Renal cortex interstitium (tissue), 11 donors: ENCODE data around the gene HEMK1. TPM values are rescaled to one million over a fixed set of nuclear protein-coding genes. Genes with fewer than 3 reads are reported as not detected.

Source experiments
- DNase-seq, 11 donors: peaks; one replicate each; pipeline ENCODE4 v3.0.0-alpha.2; 2013; ENCODE audit warnings: low read depth in 9 of 11, low spot score in 4 of 11; ENCODE audit errors: extremely low read depth in 1 of 11
- polyA plus RNA-seq, 3 donors: library from polyadenylated mRNA; unstranded; fragments of 120-200 nt; gene quantifications; one replicate each; pipeline ENCODE4 v1.2.1, GENCODE V29; 2013; ENCODE audit not compliant: insufficient read length in 3 of 3

Gene HEMK1
- polyA plus RNA-seq, 3 donors: 21.9 to 34.0 (median 25.3) TPM

DNA sequence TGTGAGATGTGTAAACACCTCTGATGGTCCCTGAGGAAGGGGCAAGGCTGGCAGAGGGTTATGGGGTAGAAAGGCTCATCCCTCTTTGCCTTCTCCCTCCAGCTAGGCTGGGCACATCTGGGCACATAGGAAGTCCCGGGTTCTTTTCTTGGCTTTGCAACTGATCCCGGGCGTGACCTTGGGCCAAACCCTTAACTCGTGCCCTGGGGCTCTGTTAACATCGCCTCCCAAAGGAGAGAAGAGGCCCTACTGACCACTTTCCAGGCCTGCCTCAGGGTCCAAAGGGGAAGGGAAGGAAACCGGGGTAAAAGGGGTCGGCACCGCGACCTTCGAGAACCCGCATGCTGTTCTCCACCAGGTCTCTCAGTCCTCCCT lies 2.3 kb upstream of the HEMK1 start:
- DNase-seq: no peak

DNA sequence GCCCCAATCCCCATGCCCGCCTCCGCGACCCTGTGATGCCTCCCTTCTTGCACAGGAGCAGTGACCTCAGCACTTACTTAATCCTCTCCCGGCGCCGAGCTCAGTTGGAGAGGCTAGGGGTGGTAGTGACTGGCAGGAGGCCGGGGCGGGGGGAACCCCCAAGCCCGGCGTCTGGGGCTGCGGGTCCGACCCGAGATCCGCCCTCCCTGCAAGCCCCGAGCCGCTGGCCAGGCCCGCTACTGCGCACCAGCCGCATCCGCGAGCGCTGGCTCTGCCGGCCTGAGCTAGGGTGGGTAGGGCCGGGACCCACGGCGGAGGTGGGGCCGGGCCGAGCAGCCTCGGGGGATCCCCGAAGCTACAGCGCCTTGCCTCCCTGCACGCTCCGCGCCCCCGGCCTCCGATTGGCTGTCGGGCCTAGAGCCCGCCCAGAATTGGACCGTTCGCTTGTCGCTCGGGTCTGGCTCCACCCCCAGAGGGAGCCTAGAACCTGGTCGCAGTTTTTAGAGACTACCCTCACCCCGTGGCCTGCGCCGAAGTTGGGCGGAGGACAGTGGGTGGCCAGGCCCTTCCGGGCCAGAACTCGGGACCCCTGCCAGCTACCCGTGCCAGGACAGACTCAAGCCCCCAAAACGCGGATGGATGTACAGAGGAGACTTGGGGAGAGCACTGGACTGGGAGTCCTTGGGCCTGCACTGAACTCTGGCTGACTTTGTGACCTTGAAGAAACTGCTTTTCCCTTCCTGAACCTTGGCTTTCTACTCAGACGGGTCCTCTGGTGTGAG lies 1.7 kb upstream of the HEMK1 start, which contains the start of gene C3orf18:
TSS of gene C3orf18 (minus strand) at position 362 of the 782 bp plus-strand sequence. CDS start 2,048 bp downstream, outside the sequence.
- peak in 10 of 11 donors; percentile 65 to 83 (median 72) for DNase-seq

DNA sequence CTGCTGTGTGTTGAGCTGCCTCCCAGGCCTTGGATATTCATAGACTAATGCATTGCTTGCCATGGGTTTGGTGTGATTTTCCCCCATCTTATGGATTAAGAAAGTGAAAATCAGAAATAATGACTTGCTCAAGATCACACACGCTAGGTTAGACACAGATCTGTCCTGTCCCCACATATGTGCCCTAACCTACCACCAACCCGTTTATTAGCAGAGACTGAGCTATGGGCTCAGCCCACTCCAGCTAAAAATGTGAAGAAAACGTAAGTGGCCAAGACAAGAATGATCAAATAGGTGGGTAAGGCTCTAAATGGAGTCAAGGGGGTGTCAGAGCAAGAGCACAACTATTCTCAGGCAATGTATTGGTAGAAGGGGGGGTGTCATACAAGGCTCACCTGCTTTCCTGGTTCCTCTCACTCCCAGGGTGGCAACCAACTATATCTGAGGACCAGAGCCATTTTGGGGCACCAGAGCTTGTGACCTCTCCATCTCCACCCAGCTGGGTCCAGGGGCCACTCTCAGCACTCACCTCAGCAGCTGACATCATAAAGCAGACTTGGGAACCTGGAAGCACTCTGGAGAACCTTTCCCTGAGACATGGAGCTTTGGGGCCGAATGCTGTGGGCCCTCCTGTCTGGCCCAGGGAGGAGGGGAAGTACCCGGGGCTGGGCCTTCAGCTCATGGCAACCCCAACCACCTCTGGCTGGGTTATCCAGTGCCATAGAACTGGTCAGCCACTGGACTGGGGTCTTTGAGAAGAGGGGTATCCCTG lies 1.4 kb downstream of the HEMK1 start:
- DNase-seq: no peak

DNA sequence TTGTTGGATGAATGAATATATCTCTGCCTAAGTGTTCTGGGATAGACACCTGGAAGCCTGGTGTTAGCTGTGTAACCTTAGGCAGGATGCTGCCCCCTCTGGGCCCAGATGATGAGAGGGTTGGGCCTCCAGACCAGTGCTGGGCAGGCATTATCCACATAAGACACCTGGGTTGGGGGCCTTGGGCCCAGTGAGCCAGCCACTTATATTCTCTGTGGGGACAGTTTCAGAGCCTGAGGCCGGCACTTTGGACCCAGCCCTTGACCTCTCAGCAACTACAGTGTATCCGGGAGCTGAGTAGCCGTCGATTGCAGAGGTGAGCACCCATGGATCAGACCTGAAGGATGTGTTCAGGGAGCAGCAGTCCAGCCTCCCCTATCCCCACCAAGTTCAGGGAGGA lies 2.2 kb downstream of the HEMK1 start:
- no peak for DNase-seq

DNA sequence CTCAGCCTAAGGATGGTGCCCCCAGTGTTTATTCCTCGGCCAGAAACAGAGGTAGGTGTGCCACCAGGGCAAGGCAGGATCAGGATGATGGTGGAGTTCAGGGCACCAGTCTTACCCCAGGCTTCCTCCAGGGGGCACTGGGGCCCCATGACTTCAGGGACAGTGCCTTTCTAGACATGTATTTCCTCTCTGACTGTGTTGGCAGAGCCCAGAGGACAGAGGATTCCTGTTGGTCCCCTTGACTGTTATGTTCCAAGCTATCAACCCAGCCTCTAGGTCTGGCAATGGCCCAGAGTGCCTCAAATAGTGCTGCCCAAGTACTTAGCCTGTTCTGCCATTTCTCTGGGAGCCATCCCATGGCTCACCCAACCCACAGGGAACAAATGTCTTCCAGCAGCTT lies 2.8 kb downstream of the HEMK1 start:
- peak in 10 of 11 donors; percentile 45 to 64 (median 54) for DNase-seq

DNA sequence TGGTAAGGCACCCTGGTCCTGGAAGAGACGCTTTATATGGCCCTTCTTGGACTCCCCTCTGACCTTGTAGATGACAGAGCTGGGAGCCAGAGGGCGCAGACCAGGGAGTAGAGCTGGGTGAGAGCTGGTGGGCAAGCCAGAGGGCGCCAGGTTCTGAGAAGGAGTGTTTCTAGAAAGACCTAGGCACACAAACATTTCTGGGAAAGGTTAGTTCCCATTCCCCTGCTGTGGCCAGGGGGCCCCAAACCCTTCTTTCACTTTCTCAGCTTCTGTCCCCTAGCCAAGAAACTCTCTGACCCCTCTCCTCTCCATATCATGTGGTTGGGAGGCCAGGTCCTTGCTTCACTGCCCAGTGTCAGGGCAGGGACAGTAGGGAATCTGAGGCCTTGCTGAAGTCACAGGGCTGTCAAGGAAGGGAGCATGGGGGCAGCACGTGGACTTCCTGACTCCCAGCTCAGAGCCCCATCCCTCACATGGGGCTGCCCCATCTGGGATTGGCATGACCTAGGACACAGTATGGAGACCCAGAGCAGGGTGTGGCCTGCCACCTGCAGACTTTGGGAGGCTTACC lies 3.6 kb downstream of the HEMK1 start:
- DNase-seq: no peak

DNA sequence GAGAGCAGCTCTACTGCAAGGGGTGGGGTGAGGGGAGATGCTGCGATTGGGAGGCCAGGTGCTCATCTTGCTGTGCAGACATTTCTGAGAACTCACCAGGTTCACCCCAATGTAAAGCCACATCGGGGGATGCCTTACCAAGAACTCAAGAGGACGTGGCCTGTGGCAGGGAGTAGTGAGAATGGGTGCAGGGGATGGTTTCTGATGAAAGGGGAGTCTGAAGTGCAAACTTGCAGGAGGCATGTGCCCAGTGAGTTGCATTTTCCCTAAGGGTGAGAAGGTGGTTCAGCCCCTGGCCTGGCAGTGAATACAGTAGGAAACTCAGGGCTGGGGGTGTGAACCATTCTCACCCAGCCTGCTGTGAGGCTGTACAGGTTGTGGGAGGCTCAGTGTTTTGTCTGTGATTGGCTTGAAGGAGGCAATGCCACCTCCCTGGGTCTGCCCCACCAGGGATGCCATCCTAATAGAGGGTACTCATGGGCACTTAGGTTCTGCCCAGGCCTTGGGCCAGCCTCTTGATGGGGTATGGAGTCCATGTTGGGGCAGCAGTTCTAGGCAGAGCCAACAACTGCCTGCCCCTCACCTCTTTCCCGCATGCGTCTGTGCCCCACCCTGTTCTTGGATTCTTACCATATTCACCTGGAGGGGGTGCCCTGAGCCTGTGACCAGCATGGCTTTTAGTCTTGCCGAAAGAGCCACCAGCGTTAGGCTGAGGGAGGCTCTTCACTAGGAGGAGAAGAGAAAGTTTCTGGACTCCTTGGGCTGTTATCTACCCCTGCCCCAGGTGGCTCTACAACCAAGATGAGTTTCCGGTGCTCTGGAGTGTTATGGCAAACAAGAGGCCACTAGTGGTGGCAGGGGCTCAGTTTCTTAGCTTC lies 4.5 kb downstream of the HEMK1 start:
- DNase-seq: no peak

DNA sequence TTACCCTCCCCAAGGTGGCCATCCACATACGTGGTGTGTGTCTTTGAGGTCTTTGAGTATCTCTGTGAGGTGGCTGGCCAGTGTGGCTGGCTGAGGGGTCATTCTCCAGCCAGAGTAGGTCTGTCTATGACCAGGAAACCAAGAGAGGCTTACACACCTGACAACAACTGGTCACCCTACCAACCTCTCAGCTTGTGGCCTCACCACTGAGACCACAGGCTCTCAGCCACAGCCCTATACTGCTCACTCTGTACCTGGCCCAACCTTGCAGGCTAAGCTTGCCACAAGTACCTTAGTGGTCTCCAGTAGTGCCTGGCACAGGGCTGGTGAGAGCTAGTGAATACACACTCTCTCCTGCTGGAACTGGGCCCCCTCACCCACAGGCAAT lies 5.1 kb downstream of the HEMK1 start:
- no peak for DNase-seq

DNA sequence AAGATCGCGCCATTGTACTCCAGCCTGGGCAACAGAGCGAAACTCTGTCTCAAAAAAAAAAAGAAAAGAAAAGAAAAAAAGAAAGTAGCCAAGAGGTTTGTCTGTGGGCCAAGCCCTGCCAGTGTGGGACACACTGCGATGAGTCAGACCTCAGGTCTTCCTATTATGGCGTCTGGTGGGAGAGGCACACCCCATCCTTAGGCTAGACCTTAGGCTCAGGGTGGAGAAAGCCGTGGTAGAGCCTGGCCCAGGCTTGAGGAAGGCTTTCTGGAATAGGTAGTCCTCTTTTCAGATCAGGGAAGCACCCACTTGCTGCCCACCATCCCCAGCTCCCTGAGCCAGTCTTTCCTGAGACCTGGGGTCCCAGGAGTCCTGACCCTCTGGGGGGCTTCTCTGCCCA lies 6.0 kb downstream of the HEMK1 start:
- no peak for DNase-seq

DNA sequence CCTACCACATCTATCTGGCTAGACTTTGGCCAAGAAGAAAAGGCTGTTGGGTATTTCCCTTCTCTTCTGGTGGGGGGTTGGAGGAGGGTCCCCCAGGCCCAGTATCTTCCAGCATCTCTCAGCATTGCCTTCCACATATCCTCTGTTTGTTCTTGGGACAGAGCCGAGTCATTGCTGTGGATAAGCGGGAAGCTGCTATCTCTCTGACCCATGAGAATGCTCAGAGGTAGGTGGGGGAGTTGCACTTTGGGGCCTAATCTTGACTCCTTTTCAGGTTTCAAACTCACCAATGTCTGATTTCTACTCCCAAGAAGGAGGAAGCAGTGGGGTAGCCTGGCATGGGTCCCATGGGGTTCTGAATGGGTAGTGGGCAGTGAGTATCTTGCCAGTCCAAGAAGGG lies 8.0 kb downstream of the HEMK1 start:
- no peak for DNase-seq

DNA sequence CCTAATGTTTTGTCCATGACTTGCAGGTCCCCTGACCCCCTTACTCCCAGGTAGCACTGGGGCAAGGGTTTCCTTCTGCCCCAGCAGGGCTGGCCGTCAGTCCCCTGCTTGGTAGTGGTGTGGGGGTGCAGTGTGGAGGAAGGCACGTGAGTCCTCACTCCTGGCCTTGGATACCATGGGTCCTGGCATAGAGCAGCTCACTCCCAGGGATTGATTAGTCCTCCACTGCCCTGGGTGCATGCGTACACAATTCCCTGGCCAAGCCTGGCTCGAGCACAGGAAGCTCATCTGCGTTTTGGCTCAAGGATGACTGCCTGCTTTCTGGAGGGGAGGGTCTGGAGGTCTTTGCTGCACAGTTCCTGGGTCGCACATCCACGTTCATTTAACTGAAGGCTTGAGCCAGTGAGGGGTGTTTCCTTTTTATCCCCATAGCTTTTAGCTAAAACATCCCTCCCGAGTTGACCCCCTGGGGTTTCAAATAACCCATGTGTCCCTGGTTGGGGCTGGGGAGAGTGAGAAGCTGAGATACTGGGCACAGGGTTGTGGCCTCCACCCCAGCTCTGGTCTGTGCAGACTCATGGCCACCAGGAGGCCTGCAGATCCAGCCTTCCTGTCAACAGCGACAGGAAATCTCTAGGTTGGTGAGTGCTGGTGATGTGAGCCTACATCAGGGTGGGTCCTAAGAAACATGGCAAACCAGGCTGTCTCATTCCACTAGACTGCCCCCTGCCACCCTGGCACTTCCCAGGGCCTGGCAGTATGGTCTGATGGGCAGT lies 11.5 kb downstream of the HEMK1 start:
- no peak for DNase-seq

DNA sequence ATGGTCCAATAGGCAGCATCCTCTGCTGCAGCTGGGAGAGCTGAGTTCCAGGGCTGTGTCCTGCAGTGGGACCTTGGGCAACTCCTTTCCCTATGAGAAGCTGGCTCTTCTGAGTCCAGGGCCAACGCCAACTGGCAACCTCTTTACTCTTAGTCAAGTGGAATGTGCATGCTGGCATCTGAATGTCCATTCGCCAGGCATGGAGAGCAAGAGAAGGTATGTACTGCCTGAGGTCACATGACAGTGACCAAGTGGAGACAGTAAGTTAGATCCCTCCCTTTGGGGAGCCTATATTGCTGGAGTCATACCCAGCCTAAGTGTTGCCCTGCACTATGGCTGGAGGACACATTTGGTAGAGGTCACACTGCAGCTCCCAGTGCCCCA lies 12.1 kb downstream of the HEMK1 start:
- no peak for DNase-seq

DNA sequence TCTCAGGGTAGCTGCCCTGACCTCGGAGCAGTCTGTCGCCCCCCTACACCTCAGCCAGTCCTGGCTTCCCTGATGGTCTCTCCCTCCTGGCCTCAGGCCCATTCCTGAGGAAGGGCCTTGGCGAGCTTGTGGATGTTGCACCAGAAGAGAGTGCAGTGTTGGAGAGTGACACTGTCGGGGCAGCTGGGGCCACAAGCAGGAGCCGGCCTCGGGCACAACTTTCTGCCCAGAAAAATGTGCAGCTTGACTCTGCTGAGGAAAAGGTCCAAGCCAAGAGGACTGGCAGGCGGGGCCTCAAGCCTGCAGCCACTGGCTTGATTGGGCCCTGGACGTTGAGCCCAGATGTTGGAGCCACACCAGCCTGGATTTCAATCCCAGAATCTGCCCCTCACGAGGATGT lies 12.8 kb downstream of the HEMK1 start:
- DNase-seq: no peak

DNA sequence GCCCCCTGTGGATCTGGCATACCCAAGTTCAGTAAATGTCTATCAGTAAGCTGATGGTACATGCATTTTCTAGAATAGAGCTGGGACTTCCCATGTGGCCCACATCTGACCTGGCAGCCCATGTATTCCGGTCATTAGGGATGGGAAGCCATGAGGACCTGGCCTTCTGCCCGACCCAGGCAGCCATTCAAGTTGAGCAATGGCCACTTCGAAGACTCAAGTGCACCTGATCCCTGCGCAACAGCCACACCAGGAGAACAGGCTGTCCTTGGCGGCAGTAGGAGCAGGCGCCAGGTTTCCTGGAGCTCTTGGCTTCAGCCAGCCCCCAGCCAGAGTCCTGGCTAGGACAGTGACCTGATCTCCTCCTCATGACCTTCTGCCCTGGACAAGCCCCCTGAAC lies 14.6 kb downstream of the HEMK1 start:
- DNase-seq: no peak

DNA sequence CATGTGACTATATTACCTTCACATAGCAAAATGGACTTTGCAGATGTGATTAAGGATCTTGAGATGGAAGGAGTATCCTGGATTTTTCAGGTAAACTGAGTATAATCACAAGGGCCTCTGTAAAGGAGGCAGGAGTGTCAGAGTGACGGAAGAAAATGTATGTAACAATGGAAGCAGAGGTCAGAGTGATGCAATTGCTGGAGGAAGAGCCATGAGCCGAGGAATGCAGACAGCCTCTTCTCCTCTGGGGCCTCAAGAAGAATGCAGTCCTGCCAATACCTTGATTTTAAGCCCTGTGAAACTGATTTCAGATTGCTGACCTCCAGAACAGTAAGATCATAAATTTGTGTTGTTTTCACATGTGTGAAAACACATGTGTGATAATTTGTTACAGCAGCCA lies 15.1 kb downstream of the HEMK1 start:
- no peak for DNase-seq

DNA sequence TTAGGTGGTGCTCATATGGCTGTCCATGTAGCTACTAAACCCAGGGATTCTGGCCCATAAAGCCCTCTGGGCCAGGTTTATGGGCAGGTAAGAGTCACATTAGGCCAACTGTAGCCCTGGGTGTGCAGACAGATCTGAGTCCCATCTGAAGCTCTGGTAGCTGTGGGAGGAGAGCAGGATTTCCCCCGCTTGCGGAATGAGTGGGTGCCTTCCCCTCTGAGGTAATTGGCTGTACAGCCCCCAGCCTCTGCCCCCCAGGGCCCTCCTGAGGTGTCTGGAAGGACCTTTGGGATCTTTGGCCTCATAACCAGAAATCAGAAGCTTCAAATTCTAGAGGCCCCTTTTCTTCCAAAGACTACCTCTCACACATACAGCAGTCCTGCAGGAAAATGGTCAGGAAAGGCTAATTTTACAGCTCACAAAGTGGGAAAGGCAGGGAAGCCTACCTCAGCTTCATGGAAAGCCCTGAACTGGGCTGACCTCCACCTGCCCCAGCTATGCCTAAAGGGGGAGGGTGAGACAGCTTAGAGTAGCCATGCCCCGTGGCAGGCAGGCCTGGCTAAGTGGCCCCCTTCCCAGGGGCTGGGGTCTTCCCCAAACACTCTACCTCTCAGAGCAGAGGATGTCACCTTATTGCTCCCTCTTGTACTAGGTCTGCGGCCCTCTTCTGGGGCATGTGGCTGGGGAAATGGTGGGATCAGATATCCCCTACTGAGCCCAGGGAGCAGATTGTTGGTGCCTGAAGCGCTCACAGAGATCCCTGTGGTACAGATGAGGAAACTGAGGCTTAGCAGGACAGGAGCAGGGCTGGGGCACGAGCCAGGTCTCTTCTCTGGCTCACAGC lies 16.8 kb downstream of the HEMK1 start:
- DNase-seq: no peak

DNA sequence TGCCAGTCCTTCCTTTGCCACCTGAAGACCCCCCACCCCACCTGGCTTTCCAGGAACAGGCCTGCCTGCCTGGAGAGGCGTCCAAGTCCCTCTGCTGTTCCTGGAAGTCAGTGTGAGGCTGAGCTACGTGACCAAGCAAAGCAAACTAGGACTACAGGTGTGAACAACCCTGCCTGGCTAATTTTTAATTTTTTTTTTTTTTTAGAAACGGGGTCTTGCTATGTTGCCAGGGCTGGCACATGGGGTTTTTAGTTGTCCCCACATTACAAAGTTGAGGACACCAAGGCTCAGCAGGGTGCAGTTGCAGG lies 17.4 kb downstream of the HEMK1 start:
- no peak for DNase-seq

DNA sequence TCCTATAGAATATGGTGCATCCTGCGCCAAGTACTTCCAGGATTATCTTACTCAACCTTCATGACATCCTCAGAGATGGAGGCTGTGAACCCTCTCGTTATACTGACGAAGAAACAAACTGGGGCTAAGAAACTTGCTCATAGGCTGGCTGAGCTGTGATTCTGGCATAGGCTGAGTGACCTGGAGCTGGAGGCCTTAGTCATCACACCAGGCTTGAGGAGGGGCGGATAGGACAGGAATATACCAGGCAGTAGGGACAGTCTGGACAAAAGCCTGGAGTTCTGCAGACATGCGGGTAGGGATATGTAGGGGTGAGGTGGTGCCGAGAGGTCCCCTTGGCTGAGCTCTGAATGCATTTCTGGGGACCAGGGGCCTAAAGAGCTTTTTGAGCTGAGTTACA lies 18.1 kb downstream of the HEMK1 start:
- no peak for DNase-seq
